SKM-1 (cell line): ENCODE results near the gene HS6ST2.
"Not testable (repeated sequence)": the region's sequence is repeated elsewhere in the genome, so short reads cannot be mapped to it uniquely, and the experiment has no call there.

Experiments
- DNase-seq: peaks from one replicate; lab custom pipeline; 2025; ENCODE audit not compliant: unreplicated experiment; lab: John Stamatoyannopoulos, UW

Gene HS6ST2

DNA sequence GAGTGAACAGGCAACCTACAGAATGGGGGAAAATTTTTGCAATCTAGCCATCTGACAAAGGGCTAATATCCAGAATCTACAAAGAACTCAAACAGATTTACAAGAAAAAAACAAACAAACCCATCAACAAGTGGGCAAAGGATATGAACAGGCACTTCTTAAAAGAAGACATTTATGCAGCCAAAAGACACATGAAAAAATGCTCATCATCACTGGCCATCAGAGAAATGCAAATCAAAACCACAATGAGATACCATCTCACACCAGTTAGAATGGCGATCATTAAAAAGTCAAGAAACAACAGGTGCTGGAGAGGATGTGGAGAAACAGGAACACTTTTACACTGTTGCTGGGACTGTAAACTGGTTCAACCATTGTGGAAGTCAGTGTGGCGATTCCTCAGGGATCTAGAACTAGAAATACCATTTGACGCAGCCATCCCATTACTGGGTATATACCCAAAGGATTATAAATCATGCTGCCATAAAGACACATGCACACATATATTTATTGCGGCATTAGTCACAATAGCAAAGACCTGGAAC lies 13.3 kb downstream of the HS6ST2 start:
- DNase-seq = not testable (repeated sequence)

- DNase-seq = no peak
These were observed 17.6 kb downstream of the HS6ST2 start for GRCh38 chrX:132940727-132941327.

- no peak for DNase-seq
These were observed 25.3 kb downstream of the HS6ST2 start for GRCh38 chrX:132933170-132933569.

GRCh38 chrX:132924426-132924825 lies 34.0 kb downstream of the HS6ST2 start:
- DNase-seq = no peak

DNA sequence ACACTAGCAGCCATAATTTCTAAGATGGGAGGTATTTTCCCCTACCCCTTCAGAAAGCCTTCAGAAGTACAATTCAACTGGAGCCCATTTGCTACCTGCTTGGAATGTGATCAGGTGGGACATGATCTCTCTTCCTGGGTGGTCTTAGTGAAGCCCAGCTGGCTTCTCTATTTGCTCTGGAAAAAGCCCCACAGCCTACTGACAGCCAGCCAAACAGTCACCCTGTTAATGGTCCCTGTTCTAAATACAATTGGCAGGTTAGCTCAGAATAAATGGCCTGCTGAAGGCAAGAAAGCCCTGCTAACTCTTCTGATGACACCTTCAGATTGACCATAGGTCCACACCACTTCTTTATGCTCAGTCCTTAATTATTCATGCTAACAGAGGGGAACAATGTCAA lies 39.9 kb downstream of the HS6ST2 start:
- DNase-seq = no peak

- no peak for DNase-seq
These were observed 42.1 kb downstream of the HS6ST2 start for GRCh38 chrX:132916349-132916748.

DNA sequence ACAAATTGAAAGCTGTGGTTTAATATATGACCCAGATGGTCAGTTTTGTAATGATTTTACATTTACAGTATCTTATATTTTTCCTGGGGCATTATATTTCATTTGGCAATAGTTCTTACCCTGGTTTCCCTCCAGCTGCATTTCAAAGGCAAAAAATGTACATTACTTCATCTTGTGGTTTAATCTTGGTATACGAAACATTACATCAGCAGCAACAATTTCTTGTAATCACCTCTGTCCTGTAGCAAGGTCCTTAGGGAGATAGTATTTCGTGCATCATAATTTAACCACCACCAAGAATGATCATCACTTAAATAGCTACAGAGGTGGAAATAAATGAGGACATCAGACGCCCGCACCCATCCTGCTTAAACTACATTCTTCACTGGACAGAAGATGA lies 48.8 kb downstream of the HS6ST2 start:
- no peak for DNase-seq

DNA sequence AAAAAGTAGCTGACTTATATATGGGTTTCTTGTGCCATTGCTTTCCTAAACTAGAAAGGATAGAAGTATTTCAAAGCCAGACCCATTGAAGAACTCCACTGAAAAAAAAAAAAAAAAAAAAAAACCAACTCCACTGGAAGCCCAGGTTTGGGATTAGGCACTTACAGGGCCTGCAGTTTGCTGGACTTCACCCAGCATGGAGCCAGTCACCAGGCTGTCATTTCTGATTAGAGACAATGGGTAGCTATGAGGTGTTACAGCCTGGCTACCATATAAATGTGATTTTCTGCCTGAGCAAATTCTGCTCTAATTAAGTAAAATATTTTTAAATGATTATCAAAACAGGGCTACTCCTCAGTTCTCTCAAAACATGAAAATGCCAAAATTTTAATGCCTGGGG lies 49.5 kb downstream of the HS6ST2 start:
- no peak for DNase-seq

DNA sequence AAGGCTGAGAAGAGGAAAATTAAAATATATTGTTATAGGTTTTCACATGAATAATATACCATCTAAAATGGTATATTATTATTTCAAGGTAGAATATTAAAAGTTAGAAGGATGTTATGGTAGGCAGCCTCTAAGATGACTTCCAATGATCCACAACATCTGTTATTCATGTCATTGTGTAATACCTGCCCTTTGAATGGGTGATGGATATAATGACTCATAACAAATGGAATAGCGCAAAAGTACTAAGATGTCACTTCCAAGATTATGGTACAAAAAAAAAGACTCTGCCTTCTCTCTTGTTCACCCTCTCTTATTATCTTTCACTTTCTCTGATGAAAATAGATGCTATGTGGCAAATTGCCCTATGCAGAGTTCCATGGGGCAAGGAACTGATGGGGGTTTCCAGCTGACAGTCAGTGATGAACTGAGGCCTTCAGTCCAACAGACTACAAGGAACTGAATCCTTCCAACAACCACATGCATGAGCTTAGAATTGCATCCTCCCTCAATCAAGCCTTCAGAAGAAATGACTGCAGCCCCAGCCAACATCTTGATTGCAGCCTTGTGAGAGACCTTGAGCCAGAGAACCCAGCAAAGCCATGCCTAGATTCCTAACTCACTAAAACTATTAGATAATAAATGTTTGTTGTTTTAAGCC lies 57.7 kb downstream of the HS6ST2 start:
- DNase-seq = no peak

DNA sequence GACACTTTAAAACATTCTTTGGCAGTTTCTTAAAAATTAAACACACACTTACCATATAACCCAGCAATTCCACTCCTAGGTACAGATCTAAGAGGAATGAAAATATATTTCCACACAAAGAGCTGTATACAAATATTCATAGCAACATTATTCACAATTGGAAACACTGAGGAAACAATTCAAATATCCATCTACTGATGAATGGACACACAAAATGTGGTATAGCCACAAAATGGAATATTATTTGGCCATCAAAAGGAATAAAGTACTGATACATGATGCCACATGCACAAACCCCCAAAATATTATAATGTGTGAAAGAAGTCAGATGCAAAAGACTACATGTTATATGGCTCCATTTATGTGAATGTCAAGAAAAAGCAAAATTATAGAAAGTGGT lies 70.9 kb downstream of the HS6ST2 start:
- no peak for DNase-seq

DNA sequence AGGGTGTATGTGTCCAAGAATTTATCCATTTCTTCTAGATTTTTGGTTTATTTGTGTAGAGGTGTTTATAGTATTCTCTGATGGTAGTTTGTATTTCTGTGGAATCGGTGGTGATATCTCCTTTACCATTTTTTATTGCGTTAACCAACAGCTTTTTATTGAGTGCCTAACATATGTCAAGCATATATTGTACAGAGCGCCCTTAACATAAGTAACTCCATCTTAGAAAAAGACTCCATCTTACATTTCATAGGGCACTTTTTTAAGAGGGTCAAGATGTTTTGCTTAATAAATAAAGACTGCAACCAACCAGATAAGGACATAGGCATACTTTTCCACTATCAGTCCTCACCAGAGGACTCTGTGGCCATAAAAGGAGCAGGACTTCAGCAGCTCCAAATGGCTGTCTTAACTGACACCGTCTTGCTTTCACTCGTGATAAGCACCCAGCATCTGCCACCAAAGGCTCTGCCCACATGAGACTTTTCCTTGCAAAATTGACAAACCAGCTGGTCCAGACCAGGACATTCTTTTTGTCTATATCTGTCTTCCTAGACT lies 75.0 kb downstream of the HS6ST2 start:
- DNase-seq = no peak

- not testable (repeated sequence) for DNase-seq
These were observed 77.7 kb downstream of the HS6ST2 start for GRCh38 chrX:132880753-132881152.

DNA sequence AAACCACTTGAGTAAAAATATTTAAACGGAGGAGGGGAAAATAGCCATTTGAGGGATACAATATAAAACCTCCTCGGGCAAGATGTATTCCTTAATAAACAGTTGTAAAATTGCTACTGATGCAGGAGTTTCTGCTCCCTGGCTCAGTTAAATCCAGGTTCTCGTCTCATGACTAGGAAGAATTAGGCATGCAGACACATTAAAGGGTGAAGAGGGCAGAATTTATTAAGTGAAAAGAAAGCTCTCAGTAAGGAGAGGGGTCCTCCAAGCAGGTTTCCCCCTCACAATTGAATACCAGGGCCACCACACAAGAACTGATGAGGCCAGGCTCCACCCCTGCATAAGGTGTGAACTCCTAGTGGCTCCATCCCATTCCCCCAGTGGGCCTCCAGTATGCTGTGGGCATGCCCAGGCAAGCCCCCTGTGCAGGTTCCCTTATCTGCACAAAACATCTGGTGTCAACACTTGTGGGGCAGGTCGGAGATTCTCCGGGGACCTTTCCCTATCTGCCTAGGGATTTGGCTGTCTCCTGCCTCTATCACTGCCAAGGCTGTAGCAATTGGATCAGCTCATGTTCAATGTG lies 80.4 kb downstream of the HS6ST2 start:
- DNase-seq = no peak

DNA sequence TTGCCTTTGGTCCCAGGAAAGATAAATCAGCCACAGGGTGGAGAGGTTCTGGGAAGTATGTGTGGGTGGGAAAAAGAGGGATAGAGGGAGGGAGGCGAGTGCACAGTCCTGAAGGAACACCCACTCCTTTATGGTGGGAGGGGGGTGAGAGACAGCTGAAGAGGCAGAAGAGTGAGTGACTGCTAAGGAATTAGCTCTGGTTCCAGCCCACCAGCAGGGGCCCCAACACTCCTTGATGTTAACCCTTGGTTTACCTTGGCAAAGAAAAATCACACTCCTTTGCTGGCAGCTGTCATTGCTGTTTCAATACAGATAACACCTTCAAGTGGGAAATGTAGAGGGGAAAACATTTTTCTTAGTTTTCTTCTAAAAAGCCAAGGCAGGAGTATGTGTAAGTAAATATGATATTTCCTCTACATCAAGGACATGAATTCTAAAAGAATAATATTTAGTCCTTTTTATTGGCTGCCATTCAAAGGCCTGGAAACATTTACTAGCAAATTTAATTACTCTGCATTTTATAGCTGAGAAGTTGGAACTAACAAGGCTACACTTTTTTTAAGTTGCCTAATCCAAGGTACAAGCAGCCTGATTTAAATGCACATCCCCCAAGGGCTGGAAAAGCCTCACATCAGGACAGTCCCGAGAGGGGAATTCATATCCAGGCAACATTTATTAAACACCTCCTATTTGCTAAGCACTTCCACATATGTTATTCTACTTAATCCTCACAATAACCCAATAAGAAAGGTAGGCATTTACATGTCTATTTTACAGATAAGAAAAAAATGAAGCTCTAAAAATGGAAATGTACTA lies 81.7 kb downstream of the HS6ST2 start:
- DNase-seq = no peak

- no peak for DNase-seq
These were observed 82.5 kb downstream of the HS6ST2 start for GRCh38 chrX:132875650-132876522.

GRCh38 chrX:132862562-132862961 lies 95.9 kb downstream of the HS6ST2 start:
- DNase-seq = no peak

DNA sequence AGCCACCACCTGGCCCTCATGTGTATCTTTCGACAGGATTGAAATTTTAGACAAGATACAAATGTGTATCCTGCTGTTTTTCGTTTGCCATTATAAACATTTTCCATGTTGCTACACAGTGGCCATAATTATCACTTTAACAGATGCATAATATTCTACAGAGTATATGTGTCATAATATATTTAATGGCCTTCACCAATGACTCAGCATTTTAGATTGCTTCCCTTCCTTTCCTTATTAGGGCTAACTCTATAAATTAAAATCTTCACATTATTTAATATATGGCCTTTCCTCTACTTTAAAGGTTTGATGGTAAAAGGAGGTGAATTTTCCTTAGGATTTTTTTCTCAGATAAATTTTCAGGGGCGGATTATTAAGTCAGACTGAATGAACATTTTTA lies 97.4 kb downstream of the HS6ST2 start:
- DNase-seq = no peak

DNA sequence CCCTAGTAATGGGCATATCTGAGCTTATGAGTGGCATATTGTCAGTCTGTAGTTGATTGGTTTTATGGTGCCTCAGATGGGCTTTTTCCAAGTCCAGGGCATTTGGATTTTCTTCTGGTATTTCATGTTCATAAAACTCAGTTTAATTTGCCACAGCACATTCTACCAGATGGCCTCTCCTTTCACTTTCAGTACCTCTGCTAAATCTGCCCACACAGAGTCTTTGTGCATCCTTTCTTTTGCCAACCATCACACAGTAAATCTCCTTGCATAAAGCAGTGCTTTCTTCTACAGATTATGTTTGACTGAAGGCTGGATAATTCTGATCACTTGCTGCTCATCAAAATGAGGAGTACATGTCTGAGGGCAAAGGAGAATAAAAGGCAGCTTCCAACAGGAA lies 98.2 kb downstream of the HS6ST2 start:
- DNase-seq = no peak

DNA sequence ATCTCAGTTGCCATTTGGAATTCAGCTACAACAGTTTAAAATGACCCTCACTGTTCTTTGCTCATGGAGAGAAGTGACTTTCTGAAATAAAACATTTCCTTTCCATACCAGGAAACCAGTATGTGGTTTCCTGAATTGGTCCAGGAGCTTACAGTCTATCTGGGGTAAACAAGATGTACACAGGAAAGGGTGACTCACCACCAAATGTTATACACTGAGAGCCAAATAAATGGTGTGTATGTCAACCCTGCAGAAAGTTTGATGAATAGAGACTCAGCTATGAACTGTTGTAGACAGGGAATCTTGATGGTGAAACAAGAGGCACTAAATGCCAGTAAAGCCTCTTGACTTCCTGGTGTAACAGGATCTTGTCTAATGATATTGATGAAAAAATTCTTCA lies 100.4 kb downstream of the HS6ST2 start:
- no peak for DNase-seq

- no peak for DNase-seq
These were observed 102.6 kb downstream of the HS6ST2 start for GRCh38 chrX:132855780-132856341.
